Measurements from ENCODE around the gene DHRSX.
"Not testable (repeated sequence)": the region's sequence is repeated elsewhere in the genome, so short reads cannot be mapped to it uniquely, and the experiment has no call there.

The DHRSX gene

GRCh38 chrX:2220829-2221567 lies 279.8 kb downstream of the DHRSX start:
- DNase-seq, result no peak
- Histone ChIP-seq H3K4me3 (ENCODE audit: low read depth, low read length) (no peak overlapping the region), H3K27me3 (replicated peaks) (no peaks in the 10 kb centered on the region), H3K27ac (no peak overlapping the region), H3K36me3 (replicated peaks) (no peaks in the 10 kb centered on the region)
- in situ Hi-C loops (cut with HindIII; ENCODE audit: low pct_ligation_motif_present, low sequenced_read_pairs), result no loop called here
- no peak for TF ChIP-seq CTCF (IDR thresholded peaks at IDR 0.05; ENCODE audit: low read depth, low read length, missing control alignments)

- Histone ChIP-seq H3K27me3 (replicated peaks) (no peaks in the 10 kb centered on the region), H3K36me3 (replicated peaks) (no peaks in the 10 kb centered on the region), H3K27ac (no peak overlapping the region), H3K4me3 (ENCODE audit: low read depth, low read length) (no peak overlapping the region)
- TF ChIP-seq CTCF (IDR thresholded peaks at IDR 0.05; ENCODE audit: low read depth, low read length, missing control alignments), result no peak
- in situ Hi-C loops (cut with HindIII; ENCODE audit: low pct_ligation_motif_present, low sequenced_read_pairs), result no loop called here
- no peak for DNase-seq
Measured at GRCh38 chrX:2220296-2220695, 280.5 kb downstream of the DHRSX start.

- in situ Hi-C loops (cut with HindIII; ENCODE audit: low pct_ligation_motif_present, low sequenced_read_pairs); H3K27me3 ChIP-seq (replicated peaks); DNase-seq; H3K4me3 ChIP-seq (ENCODE audit: low read depth, low read length); H3K36me3 ChIP-seq (replicated peaks); H3K27ac ChIP-seq: not testable (repeated sequence)
Measured at GRCh38 chrX:2214138-2214823, 286.5 kb downstream of the DHRSX start.

GRCh38 chrX:2211667-2212066 lies 289.1 kb downstream of the DHRSX start:
- H3K27me3 ChIP-seq (replicated peaks); H3K36me3 ChIP-seq (replicated peaks); in situ Hi-C loops (cut with HindIII; ENCODE audit: low pct_ligation_motif_present, low sequenced_read_pairs); H3K4me3 ChIP-seq (ENCODE audit: low read depth, low read length); H3K27ac ChIP-seq; DNase-seq: not testable (repeated sequence)

GRCh38 chrX:2193273-2193592 lies 307.5 kb downstream of the DHRSX start:
- no peak for DNase-seq
- TF ChIP-seq CTCF (IDR thresholded peaks at IDR 0.05; ENCODE audit: low read depth, low read length, missing control alignments), result no peak
- Histone ChIP-seq H3K27ac (no peak overlapping the region), H3K4me3 (ENCODE audit: low read depth, low read length) (no peak overlapping the region), H3K27me3 (replicated peaks) (no peaks in the 10 kb centered on the region), H3K36me3 (replicated peaks) (no peaks in the 10 kb centered on the region)
- in situ Hi-C loops (cut with HindIII; ENCODE audit: low pct_ligation_motif_present, low sequenced_read_pairs), result no loop called here

- H3K36me3 ChIP-seq (replicated peaks), result no peaks in the 10 kb centered on the region
- in situ Hi-C loops (cut with HindIII; ENCODE audit: low pct_ligation_motif_present, low sequenced_read_pairs), result no loop called here
- no peak for DNase-seq
- no peak overlapping the region for H3K27ac ChIP-seq
- no peak overlapping the region for H3K4me3 ChIP-seq (ENCODE audit: low read depth, low read length)
- TF ChIP-seq CTCF (IDR thresholded peaks at IDR 0.05; ENCODE audit: low read depth, low read length, missing control alignments), result no peak
- H3K27me3 ChIP-seq (replicated peaks), result no peaks in the 10 kb centered on the region
Measured at GRCh38 chrX:2192584-2193272, 308.0 kb downstream of the DHRSX start.

All from brain microvascular endothelial cell (primary cell).